Mammary epithelial cell (primary cell): Measurements from ENCODE around the gene EHMT1.

Experiments used
- EZH2 ChIP-seq: IDR thresholded peaks from 2 replicates; pipeline ENCODE4 v1.6.1; 2012; ENCODE audit warnings: low read length, inconsistent platforms, borderline replicate concordance
- TF ChIP-seq, protein P1 (sequence below), 2 donors: IDR thresholded peaks in 1 of 2; conservative IDR thresholded peaks in 1 of 2; 2 replicates each; pipeline ENCODE4 v1.5.1; 2011 to 2012; ENCODE audit warnings: inconsistent platforms in 2 of 2, low read length in 2 of 2, mild to moderate bottlenecking in 2 of 2, control low read depth in 1 of 2, low read depth in 1 of 2; ENCODE audit not compliant: insufficient read depth in 1 of 2; ENCODE audit errors: extremely low read depth in 1 of 2

- TF ChIP-seq, protein P1, sequence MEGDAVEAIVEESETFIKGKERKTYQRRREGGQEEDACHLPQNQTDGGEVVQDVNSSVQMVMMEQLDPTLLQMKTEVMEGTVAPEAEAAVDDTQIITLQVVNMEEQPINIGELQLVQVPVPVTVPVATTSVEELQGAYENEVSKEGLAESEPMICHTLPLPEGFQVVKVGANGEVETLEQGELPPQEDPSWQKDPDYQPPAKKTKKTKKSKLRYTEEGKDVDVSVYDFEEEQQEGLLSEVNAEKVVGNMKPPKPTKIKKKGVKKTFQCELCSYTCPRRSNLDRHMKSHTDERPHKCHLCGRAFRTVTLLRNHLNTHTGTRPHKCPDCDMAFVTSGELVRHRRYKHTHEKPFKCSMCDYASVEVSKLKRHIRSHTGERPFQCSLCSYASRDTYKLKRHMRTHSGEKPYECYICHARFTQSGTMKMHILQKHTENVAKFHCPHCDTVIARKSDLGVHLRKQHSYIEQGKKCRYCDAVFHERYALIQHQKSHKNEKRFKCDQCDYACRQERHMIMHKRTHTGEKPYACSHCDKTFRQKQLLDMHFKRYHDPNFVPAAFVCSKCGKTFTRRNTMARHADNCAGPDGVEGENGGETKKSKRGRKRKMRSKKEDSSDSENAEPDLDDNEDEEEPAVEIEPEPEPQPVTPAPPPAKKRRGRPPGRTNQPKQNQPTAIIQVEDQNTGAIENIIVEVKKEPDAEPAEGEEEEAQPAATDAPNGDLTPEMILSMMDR (conservative IDR thresholded peaks at IDR 0.05 in 1 of 2, IDR thresholded peaks at IDR 0.05 in 1 of 2; ENCODE audit: extremely low read depth in 1 of 2, insufficient read depth in 1 of 2, low read depth in 1 of 2, low read length in 2 of 2): no peak
- TF ChIP-seq EZH2: no peak
Measured at GRCh38 chr9:137707361-137707760, 88.6 kb downstream of the EHMT1 start.
